CD14-positive monocyte (primary cell): ENCODE results near the gene AEBP2. TPM values are rescaled to one million over a fixed set of nuclear protein-coding genes. Genes with fewer than 3 reads are reported as not detected.

Source experiments
- DNase-seq, 3 donors: peaks; one replicate each; pipeline ENCODE4 v3.0.0-alpha.2; 2011 to 2022
- H2AFZ ChIP-seq: 2 replicates; pipeline ENCODE4 v1.6.0; 2012; ENCODE audit warnings: mild to moderate bottlenecking, low read depth, low read length, inconsistent platforms; ENCODE audit not compliant: insufficient read depth, poor library complexity, severe bottlenecking
- H3K27ac ChIP-seq, 2 donors: 1 replicate in 1 of 2; 2 replicates in 1 of 2; pipeline ENCODE4 v1.5.1; 2012 to 2013; ENCODE audit warnings: low read length in 2 of 2, control low read depth in 1 of 2, inconsistent platforms in 1 of 2, low read depth in 1 of 2, mild to moderate bottlenecking in 1 of 2
- H3K27me3 ChIP-seq, 2 donors: one replicate each; pipeline versions ENCODE4 v1.6.0 to v1.6.1; 2011 to 2013; ENCODE audit warnings: low read length in 2 of 2; ENCODE audit not compliant: control insufficient read depth in 2 of 2, insufficient read depth in 2 of 2
- H3K36me3 ChIP-seq, 2 donors: replicated peaks in 1 of 2; 1 replicate in 1 of 2; 2 replicates in 1 of 2; pipeline versions ENCODE4 v1.5.1 to v1.6.1; 2012 to 2013; ENCODE audit warnings: low read length in 2 of 2, control low read depth in 1 of 2, inconsistent platforms in 1 of 2, mild to moderate bottlenecking in 1 of 2; ENCODE audit not compliant: insufficient read depth in 2 of 2, control insufficient read depth in 1 of 2
- H3K4me1 ChIP-seq, 2 donors: 1 replicate in 1 of 2; 2 replicates in 1 of 2; pipeline versions ENCODE4 v1.5.1 to v1.6.1; 2012 to 2013; ENCODE audit warnings: low read length in 2 of 2, control low read depth in 1 of 2, inconsistent platforms in 1 of 2, mild to moderate bottlenecking in 1 of 2, moderate library complexity in 1 of 2; ENCODE audit not compliant: insufficient read depth in 2 of 2, control insufficient read depth in 1 of 2
- H3K4me2 ChIP-seq: replicated peaks from 2 replicates; pipeline ENCODE3; 2012; ENCODE audit warnings: low read length, moderate library complexity, mild to moderate bottlenecking; ENCODE audit not compliant: poor library complexity, severe bottlenecking; ENCODE audit errors: extremely low read depth
- H3K4me3 ChIP-seq, 3 experiments: fragments of 200-600 bp in 1 of 3; sonication (generic) in 1 of 3; replicated peaks in 1 of 3; 1 replicate in 2 of 3; 2 replicates in 1 of 3; pipeline ENCODE4 v1.5.1; 2011 to 2013; ENCODE audit warnings: low read length in 3 of 3, mild to moderate bottlenecking in 3 of 3, control low read depth in 2 of 3, low read depth in 2 of 3, inconsistent platforms in 1 of 3, moderate library complexity in 1 of 3
- H3K79me2 ChIP-seq: 2 replicates; pipeline ENCODE4 v1.6.0; 2012; ENCODE audit warnings: mild to moderate bottlenecking, control low read depth, inconsistent platforms, low read length, moderate library complexity; ENCODE audit not compliant: insufficient read depth
- H3K9ac ChIP-seq: 2 replicates; pipeline ENCODE4 v1.6.0; 2017; ENCODE audit warnings: low read length, mild to moderate bottlenecking; ENCODE audit not compliant: insufficient read depth, poor library complexity, severe bottlenecking
- H3K9me3 ChIP-seq, 2 donors: replicated peaks in 1 of 2; 1 replicate in 1 of 2; 2 replicates in 1 of 2; pipeline versions ENCODE4 v1.5.1 to v1.6.1; 2012 to 2013; ENCODE audit warnings: low read length in 2 of 2, control low read depth in 1 of 2; ENCODE audit not compliant: control insufficient read depth in 1 of 2, insufficient read depth in 1 of 2
- H4K20me1 ChIP-seq: 2 replicates; pipeline ENCODE4 v1.6.0; 2012; ENCODE audit warnings: mild to moderate bottlenecking, low read length, control low read depth, moderate library complexity; ENCODE audit not compliant: insufficient read depth
- H3K27ac Mint-ChIP-seq, 7 donors: one replicate each; pipeline ENCODE4 v1.8.0; 2020; ENCODE audit warnings: mild to moderate bottlenecking in 7 of 7, mixed read lengths in 7 of 7, moderate library complexity in 6 of 7, inconsistent platforms in 2 of 7
- H3K27me3 Mint-ChIP-seq, 3 donors: one replicate each; pipeline ENCODE4 v1.8.0; 2021 to 2022; ENCODE audit warnings: low read depth in 3 of 3, mild to moderate bottlenecking in 3 of 3, mixed read lengths in 3 of 3, moderate library complexity in 3 of 3, inconsistent platforms in 1 of 3
- H3K36me3 Mint-ChIP-seq, 2 donors: one replicate each; pipeline ENCODE4 v1.8.0; 2020; ENCODE audit warnings: mixed read lengths in 2 of 2, inconsistent platforms in 1 of 2, mild to moderate bottlenecking in 1 of 2
- H3K4me1 Mint-ChIP-seq: one replicate; pipeline ENCODE4 v1.8.0; 2020; ENCODE audit warnings: mild to moderate bottlenecking, mixed read lengths
- H3K4me3 Mint-ChIP-seq, 2 donors: one replicate each; pipeline ENCODE4 v1.8.0; 2020; ENCODE audit warnings: mild to moderate bottlenecking in 2 of 2, mixed read lengths in 2 of 2, moderate library complexity in 1 of 2
- H3K9me3 Mint-ChIP-seq, 7 donors: one replicate each; pipeline ENCODE4 v1.8.0; 2020 to 2022; ENCODE audit warnings: mixed read lengths in 7 of 7, mild to moderate bottlenecking in 6 of 7, moderate library complexity in 6 of 7, inconsistent platforms in 2 of 7
- WGBS: methylation state at CpG from one replicate; pipeline ENCODE4 v1.1.5; 2013; ENCODE audit warnings: missing lambda C conversion rate; ENCODE audit not compliant: insufficient coverage; 5-methylcytosine and 5-hydroxymethylcytosine counted together
- intact Hi-C, 2 donors: fragments of 100-400 bp; cut with micrococcal nuclease; formaldehyde crosslinking; loops; one replicate each; pipeline versions ENCODE4 v1.15.0 to v1.15.1; 2023
- polyA plus RNA-seq, 3 donors: library from polyadenylated mRNA; depleted of rRNA in 1 of 3; unstranded in 2 of 3; stranded (reverse) in 1 of 3; fragments of 300-500 nt in 2 of 3; fragments of >200 nt in 1 of 3; fragmentation: Illumina TruSeq in 2 of 3; gene quantifications; 1 replicate in 2 of 3; 2 replicates in 1 of 3; pipeline ENCODE4 v1.2.3, GENCODE V29; 2012 to 2021
- TF ChIP-seq, protein P1 (sequence below): fragments of 200-600 bp; IDR thresholded peaks from one replicate; pipeline ENCODE4 v1.8.0; 2022; ENCODE audit warnings: antibody characterized with exemption, mild to moderate bottlenecking

AEBP2 gene
- polyA plus RNA-seq, 3 donors = 3.0 to 8.0 (median 4.4) TPM

DNA sequence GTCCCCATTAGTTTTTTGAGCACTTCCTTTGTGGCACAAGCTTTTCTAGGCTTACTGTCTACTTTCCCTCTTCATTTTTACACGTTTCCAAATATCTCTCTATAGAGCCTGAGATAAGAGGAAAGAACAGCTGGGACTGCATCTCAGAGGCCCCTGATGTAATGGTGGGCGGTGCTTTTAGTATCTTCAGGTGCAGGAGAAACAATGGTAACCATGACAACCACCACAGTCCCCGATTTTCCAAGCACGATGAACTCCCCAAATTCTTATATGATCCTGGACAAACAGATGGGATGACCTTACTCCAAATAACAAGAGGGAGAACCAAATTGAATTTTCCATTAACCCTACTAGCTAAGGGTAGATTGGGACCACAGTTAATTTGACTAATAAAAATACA is 103.3 kb downstream of the AEBP2 start:
- Histone ChIP-seq H3K27me3 (no peaks in the 10 kb centered on the region), H3K4me1 (no peaks in the 10 kb centered on the region), H2AFZ (no peak overlapping the region), H3K4me3 (no peak overlapping the region), H3K27ac (no peak overlapping the region), H3K4me2 (no peak overlapping the region), H4K20me1 (no peaks in the 10 kb centered on the region), H3K9me3 (no peaks in the 10 kb centered on the region), H3K79me2 (no peaks in the 10 kb centered on the region), H3K9ac (no peak overlapping the region), H3K36me3 (no peaks in the 10 kb centered on the region)
- peaks cover 0 to 8% (median 2%) of the 10 kb centered on the region in 7 donors for H3K9me3 Mint-ChIP-seq
- TF ChIP-seq, protein P1, sequence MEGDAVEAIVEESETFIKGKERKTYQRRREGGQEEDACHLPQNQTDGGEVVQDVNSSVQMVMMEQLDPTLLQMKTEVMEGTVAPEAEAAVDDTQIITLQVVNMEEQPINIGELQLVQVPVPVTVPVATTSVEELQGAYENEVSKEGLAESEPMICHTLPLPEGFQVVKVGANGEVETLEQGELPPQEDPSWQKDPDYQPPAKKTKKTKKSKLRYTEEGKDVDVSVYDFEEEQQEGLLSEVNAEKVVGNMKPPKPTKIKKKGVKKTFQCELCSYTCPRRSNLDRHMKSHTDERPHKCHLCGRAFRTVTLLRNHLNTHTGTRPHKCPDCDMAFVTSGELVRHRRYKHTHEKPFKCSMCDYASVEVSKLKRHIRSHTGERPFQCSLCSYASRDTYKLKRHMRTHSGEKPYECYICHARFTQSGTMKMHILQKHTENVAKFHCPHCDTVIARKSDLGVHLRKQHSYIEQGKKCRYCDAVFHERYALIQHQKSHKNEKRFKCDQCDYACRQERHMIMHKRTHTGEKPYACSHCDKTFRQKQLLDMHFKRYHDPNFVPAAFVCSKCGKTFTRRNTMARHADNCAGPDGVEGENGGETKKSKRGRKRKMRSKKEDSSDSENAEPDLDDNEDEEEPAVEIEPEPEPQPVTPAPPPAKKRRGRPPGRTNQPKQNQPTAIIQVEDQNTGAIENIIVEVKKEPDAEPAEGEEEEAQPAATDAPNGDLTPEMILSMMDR = no peak
- DNase-seq = no peak
- H3K27ac Mint-ChIP-seq = no peak overlapping the region
- H3K4me3 Mint-ChIP-seq = no peak overlapping the region
- peaks cover 0 to 2% (median 0%) of the 10 kb centered on the region in 3 donors for H3K27me3 Mint-ChIP-seq
- no CpG with 5 or more reads among the region's 4 CpGs for WGBS
- peaks cover 4% of the 10 kb centered on the region for H3K4me1 Mint-ChIP-seq
- intact Hi-C loops = no loop called here
- H3K36me3 Mint-ChIP-seq = no peaks in the 10 kb centered on the region

DNA sequence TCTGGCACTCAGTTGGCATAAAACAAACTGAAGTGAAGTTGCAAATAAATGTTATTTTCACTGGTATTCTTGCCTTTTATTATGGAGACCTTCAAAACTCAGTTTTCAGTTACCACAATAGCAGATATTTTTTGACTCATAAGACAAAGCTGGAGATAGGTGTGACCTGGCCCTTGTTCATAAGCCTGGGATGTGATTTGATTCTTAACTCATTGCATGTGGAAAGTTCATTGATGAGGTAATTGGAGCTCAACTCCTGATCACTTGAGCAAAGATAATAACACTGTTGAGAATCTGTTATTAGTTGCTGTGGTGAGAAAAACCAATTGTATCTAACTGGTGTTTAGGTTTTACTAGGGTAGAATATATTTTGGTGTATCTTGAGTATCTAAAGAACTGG is 105.1 kb downstream of the AEBP2 start:
- Mint-ChIP-seq H3K27ac (no peak overlapping the region), H3K27me3 (peaks cover 0 to 2% (median 0%) of the 10 kb centered on the region in 3 donors), H3K4me3 (no peak overlapping the region), H3K4me1 (peaks cover 4% of the 10 kb centered on the region), H3K36me3 (no peaks in the 10 kb centered on the region), H3K9me3 (peaks cover 0 to 8% (median 1%) of the 10 kb centered on the region in 7 donors)
- H3K4me2 ChIP-seq = no peak overlapping the region
- no peaks in the 10 kb centered on the region for H4K20me1 ChIP-seq
- no peak overlapping the region for H2AFZ ChIP-seq
- no peak overlapping the region for H3K4me3 ChIP-seq
- no peaks in the 10 kb centered on the region for H3K79me2 ChIP-seq
- TF ChIP-seq, protein P1 = no peak
- no peaks in the 10 kb centered on the region for H3K9me3 ChIP-seq
- H3K27me3 ChIP-seq = no peaks in the 10 kb centered on the region
- H3K36me3 ChIP-seq = no peaks in the 10 kb centered on the region
- no peak overlapping the region for H3K27ac ChIP-seq
- H3K9ac ChIP-seq = no peak overlapping the region
- intact Hi-C loops = no loop called here
- no peaks in the 10 kb centered on the region for H3K4me1 ChIP-seq
- DNase-seq = no peak
